Neural progenitor cell (in vitro differentiated cells): Measurements from ENCODE around the gene AIDA.

Source experiments
- EZH2 ChIP-seq: fragments of 200-600 bp; sonication (generic); IDR thresholded peaks from 2 replicates; pipeline ENCODE4 v1.6.1; 2017; ENCODE audit warnings: antibody characterized with exemption, mild to moderate bottlenecking, moderate library complexity
- EZH2phosphoT487 ChIP-seq: fragments of 200-600 bp; sonication (generic); IDR thresholded peaks from 2 replicates; pipeline ENCODE4 v1.6.1; 2017; ENCODE audit warnings: antibody characterized with exemption
- TF ChIP-seq, protein P1 (sequence below): fragments of 200-600 bp; sonication (generic); IDR thresholded peaks from 2 replicates; pipeline ENCODE4 v1.5.1; 2017; ENCODE audit warnings: antibody characterized with exemption, mild to moderate bottlenecking

DNA sequence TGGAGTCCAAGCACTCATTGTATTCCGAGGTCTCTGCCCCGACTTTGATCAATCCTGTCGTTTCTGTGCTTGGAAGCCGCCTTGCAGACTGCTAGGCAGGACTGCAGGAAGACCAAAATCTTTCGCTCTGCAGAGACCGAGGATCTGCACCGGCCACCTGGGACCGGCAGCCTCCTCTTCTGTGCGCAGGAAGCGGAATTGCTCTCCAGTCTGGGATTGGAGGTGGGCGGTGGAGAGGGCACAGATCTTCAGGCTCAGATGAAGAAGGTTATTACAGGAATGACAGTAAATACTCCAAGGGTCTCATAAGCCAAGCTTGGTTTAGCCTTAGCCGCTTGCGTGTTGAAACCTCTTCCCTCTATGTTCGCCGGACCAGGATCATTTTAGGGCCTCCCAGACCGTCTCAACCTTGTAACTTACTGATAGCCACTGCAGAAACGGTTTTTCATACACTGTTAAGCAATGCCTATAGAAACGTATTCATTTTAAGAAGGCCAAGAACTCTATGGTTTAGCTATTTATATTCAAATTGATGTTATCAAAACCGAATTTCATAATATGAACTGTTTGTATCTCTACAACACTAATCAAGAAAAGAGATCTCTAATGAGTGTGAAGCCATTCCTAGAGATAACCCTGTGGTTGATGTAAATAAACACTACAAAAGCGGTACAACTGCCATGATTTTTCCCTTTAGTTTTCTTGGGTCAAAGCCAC is 93.3 kb downstream of the AIDA start:
- TF ChIP-seq, protein P1, sequence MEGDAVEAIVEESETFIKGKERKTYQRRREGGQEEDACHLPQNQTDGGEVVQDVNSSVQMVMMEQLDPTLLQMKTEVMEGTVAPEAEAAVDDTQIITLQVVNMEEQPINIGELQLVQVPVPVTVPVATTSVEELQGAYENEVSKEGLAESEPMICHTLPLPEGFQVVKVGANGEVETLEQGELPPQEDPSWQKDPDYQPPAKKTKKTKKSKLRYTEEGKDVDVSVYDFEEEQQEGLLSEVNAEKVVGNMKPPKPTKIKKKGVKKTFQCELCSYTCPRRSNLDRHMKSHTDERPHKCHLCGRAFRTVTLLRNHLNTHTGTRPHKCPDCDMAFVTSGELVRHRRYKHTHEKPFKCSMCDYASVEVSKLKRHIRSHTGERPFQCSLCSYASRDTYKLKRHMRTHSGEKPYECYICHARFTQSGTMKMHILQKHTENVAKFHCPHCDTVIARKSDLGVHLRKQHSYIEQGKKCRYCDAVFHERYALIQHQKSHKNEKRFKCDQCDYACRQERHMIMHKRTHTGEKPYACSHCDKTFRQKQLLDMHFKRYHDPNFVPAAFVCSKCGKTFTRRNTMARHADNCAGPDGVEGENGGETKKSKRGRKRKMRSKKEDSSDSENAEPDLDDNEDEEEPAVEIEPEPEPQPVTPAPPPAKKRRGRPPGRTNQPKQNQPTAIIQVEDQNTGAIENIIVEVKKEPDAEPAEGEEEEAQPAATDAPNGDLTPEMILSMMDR = no peak
- TF ChIP-seq EZH2 = no peak
- TF ChIP-seq EZH2phosphoT487 = no peak
